ENCODE results near the gene MMP12. TPM values are rescaled to one million over a fixed set of nuclear protein-coding genes. Genes with fewer than 3 reads are reported as not detected.

The MMP12 gene
- total RNA-seq, 1 experiment from 2014 or later, result not detected

DNA sequence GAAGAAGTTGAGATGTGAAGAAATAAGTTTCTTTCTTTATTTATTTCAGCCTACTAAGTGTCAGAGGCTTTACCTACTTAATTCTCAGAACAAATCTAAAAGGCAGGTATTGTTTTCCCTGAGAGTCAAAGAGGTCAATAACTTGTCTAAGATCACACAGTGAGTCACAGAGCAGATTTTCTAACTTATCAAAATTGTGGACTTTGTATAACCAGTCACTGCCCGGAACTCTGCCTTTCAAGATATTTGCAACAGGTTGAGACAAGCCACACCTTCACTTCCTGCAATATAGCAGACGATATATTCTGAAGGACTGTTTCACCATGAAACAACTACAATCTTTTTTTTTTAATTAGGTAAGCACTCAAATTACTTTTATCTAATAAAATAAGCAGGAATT lies 20.8 kb downstream of the MMP12 start:
- Histone ChIP-seq H3K4me1 (ENCODE audit: insufficient read depth, low read length) (no peaks in the 10 kb centered on the region), H4K91ac (ENCODE audit: insufficient read length, low read depth, low read length) (no peak overlapping the region), H3K9ac (ENCODE audit: extremely low read depth, insufficient read length, low read length) (no peak overlapping the region), H3K23me2 (ENCODE audit: insufficient read length, low read depth, low read length, poor library complexity, severe bottlenecking) (no peaks in the 10 kb centered on the region), H3K79me2 (ENCODE audit: insufficient read depth, low read length) (no peaks in the 10 kb centered on the region), H2BK5ac (ENCODE audit: insufficient read length, low read length) (no peak overlapping the region), H2BK120ac (ENCODE audit: low read depth, low read length, poor library complexity, severe bottlenecking) (no peak overlapping the region), H3K4me2 (ENCODE audit: insufficient read depth, insufficient read length, low read length) (no peak overlapping the region), H2BK20ac (ENCODE audit: low read depth, low read length, poor library complexity, severe bottlenecking) (no peak overlapping the region), H2BK12ac (ENCODE audit: insufficient read length, low read depth, low read length) (no peak overlapping the region), H3K18ac (ENCODE audit: insufficient read length, low read depth, low read length) (no peak overlapping the region), H3K56ac (ENCODE audit: insufficient read length, low read depth, low read length) (no peak overlapping the region), H4K20me1 (ENCODE audit: control insufficient read depth, insufficient read depth, insufficient read length) (no peaks in the 10 kb centered on the region), H3K14ac (ENCODE audit: insufficient read depth, low read length) (no peak overlapping the region), H4K8ac (replicated peaks; ENCODE audit: insufficient read length, low read depth, low read length) (no peak overlapping the region), H3K79me1 (ENCODE audit: insufficient read depth, low read depth, low read length, poor library complexity, severe bottlenecking) (no peaks in the 10 kb centered on the region), H4K5ac (ENCODE audit: insufficient read length, low read depth, low read length) (no peak overlapping the region), H2BK15ac (ENCODE audit: low read depth, low read length) (no peak overlapping the region), H3K9me3 (ENCODE audit: control insufficient read depth, low read depth, low read length) (no peaks in the 10 kb centered on the region), H3T11ph (ENCODE audit: low read length) (no peak overlapping the region), H2AK5ac (ENCODE audit: insufficient read length, low read length) (no peak overlapping the region), H3K27me3 (ENCODE audit: insufficient read depth, low read length) (no peaks in the 10 kb centered on the region), H3K23ac (ENCODE audit: insufficient read length, low read depth, low read length) (no peak overlapping the region), H3K4ac (ENCODE audit: low read depth, low read length) (no peak overlapping the region), H3K27ac (ENCODE audit: insufficient read length, low read depth, low read length) (no peak overlapping the region), H2AFZ (ENCODE audit: low read length) (no peak overlapping the region)
- no peak for DNase-seq
- Mint-ChIP-seq H3K27ac (no peak overlapping the region), H3K27me3 (ENCODE audit: low read depth) (no peaks in the 10 kb centered on the region), H3K4me1 (no peaks in the 10 kb centered on the region), H3K9me3 (no peaks in the 10 kb centered on the region), H3K36me3 (ENCODE audit: insufficient read depth in 1 of 3, low read depth in 3 of 3) (no peaks in the 10 kb centered on the region), H3K4me3 (no peak overlapping the region)
- no CpG with 5 or more reads among the region's 2 CpGs for WGBS (ENCODE audit: extremely low coverage, insufficient read length, low lambda C conversion rate)
- TF ChIP-seq, protein P1, sequence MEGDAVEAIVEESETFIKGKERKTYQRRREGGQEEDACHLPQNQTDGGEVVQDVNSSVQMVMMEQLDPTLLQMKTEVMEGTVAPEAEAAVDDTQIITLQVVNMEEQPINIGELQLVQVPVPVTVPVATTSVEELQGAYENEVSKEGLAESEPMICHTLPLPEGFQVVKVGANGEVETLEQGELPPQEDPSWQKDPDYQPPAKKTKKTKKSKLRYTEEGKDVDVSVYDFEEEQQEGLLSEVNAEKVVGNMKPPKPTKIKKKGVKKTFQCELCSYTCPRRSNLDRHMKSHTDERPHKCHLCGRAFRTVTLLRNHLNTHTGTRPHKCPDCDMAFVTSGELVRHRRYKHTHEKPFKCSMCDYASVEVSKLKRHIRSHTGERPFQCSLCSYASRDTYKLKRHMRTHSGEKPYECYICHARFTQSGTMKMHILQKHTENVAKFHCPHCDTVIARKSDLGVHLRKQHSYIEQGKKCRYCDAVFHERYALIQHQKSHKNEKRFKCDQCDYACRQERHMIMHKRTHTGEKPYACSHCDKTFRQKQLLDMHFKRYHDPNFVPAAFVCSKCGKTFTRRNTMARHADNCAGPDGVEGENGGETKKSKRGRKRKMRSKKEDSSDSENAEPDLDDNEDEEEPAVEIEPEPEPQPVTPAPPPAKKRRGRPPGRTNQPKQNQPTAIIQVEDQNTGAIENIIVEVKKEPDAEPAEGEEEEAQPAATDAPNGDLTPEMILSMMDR (conservative IDR thresholded peaks at IDR 0.05), result no peak
